IMR-90 (cell line): ENCODE data around the gene PCBP3. TPM values are rescaled to one million over a fixed set of nuclear protein-coding genes. Genes with fewer than 3 reads are reported as not detected.
"Not testable (repeated sequence)": the region's sequence is repeated elsewhere in the genome, so short reads cannot be mapped to it uniquely, and the experiment has no call there.

Experiments
- ATAC-seq: fragments of 200-7000 bp; cut with Tn5 transposase; 2 replicates; pipeline ENCODE4 v1.9.1; 2020; ENCODE audit warnings: low read depth, mild to moderate bottlenecking, moderate library complexity
- BruUV-seq: library from RNA; stranded (reverse); fragments of 400-500 nt; replicated peaks from 2 replicates; lab custom pipeline; 2021; lab: Mats Ljungman, UMichigan
- CTCF ChIA-PET: fragments of 300-600 bp; formaldehyde crosslinking; extraction: SDS; loops from one replicate; lab custom pipeline; 2021; ENCODE audit warnings: antibody characterized with exemption; lab: Yijun Ruan, JAX
- POLR2A ChIA-PET: fragments of 300-600 bp; sonication (Branson Sonifier 250); formaldehyde crosslinking; loops from one replicate; lab custom pipeline; 2022; ENCODE audit warnings: antibody characterized with exemption; ENCODE audit not compliant: unreplicated experiment; lab: Charles Lee
- DNase-seq: peaks from one replicate; pipeline ENCODE4 v3.0.0; 2013
- H2AFZ ChIP-seq: replicated peaks from 2 replicates; pipeline ENCODE3; 2013; ENCODE audit warnings: low read length, mild to moderate bottlenecking; ENCODE audit not compliant: poor library complexity
- H2AK5ac ChIP-seq: 2 replicates; pipeline ENCODE4 v1.6.1; 2013; ENCODE audit warnings: low read depth, low read length, inconsistent platforms
- H2AK9ac ChIP-seq: replicated peaks from 2 replicates; pipeline ENCODE3; 2013; ENCODE audit warnings: mild to moderate bottlenecking, low read depth, low read length, moderate library complexity; ENCODE audit not compliant: poor library complexity
- H2BK120ac ChIP-seq: 2 replicates; pipeline ENCODE4 v1.6.1; 2013; ENCODE audit warnings: low read depth, low read length, inconsistent platforms
- H2BK15ac ChIP-seq: 3 replicates; pipeline ENCODE4 v1.6.1; 2013; ENCODE audit warnings: low read depth, low read length, inconsistent platforms
- H2BK20ac ChIP-seq: 2 replicates; pipeline ENCODE4 v1.6.1; 2013; ENCODE audit warnings: low read depth, mild to moderate bottlenecking, inconsistent platforms, low read length, moderate library complexity
- H2BK5ac ChIP-seq: 2 replicates; pipeline ENCODE4 v1.6.1; 2013; ENCODE audit warnings: mild to moderate bottlenecking, low read depth, low read length, inconsistent platforms; ENCODE audit not compliant: poor library complexity, severe bottlenecking
- H3K14ac ChIP-seq: replicated peaks from 2 replicates; pipeline ENCODE4 v1.6.1; 2013; ENCODE audit warnings: low read depth, low read length, inconsistent platforms
- H3K18ac ChIP-seq: 2 replicates; pipeline ENCODE4 v1.6.1; 2013; ENCODE audit warnings: low read depth, low read length, control low read depth
- H3K23ac ChIP-seq: 2 replicates; pipeline ENCODE4 v1.6.1; 2013; ENCODE audit warnings: low read depth, low read length, inconsistent platforms
- H3K27ac ChIP-seq: 2 replicates; pipeline ENCODE4 v1.5.1; 2013; ENCODE audit warnings: mild to moderate bottlenecking, control low read depth, low read length; ENCODE audit not compliant: insufficient read depth
- H3K27me3 ChIP-seq: 2 replicates; pipeline ENCODE4 v1.6.1; 2013; ENCODE audit warnings: low read length; ENCODE audit not compliant: control insufficient read depth, insufficient read depth
- H3K36me3 ChIP-seq: 2 replicates; pipeline ENCODE4 v1.6.1; 2013; ENCODE audit warnings: low read length, mixed read lengths; ENCODE audit not compliant: control insufficient read depth, insufficient read depth
- H3K4ac ChIP-seq: 2 replicates; pipeline ENCODE4 v1.6.1; 2013; ENCODE audit warnings: low read depth, low read length, inconsistent platforms
- H3K4me1 ChIP-seq: 2 replicates; pipeline ENCODE4 v1.6.1; 2013; ENCODE audit warnings: low read length, mixed read lengths; ENCODE audit not compliant: control insufficient read depth, insufficient read depth
- H3K4me2 ChIP-seq: 2 replicates; pipeline ENCODE4 v1.6.1; 2013; ENCODE audit warnings: low read depth, mild to moderate bottlenecking, control low read depth, low read length, moderate library complexity
- H3K4me3 ChIP-seq: 2 replicates; pipeline ENCODE4 v1.5.1; 2013; ENCODE audit warnings: low read depth, mild to moderate bottlenecking, control low read depth, low read length, moderate library complexity; ENCODE audit not compliant: insufficient read depth
- H3K56ac ChIP-seq: 2 replicates; pipeline ENCODE4 v1.6.1; 2013; ENCODE audit warnings: low read length, inconsistent platforms; ENCODE audit not compliant: insufficient read depth; ENCODE audit errors: extremely low read depth
- H3K79me1 ChIP-seq, 2 experiments: 2 replicates each; pipeline ENCODE4 v1.6.1; 2013; ENCODE audit warnings: low read length in 2 of 2, inconsistent platforms in 1 of 2, low read depth in 1 of 2
- H3K9ac ChIP-seq: 2 replicates; pipeline ENCODE4 v1.6.1; 2013; ENCODE audit warnings: low read depth, low read length, control low read depth
- H3K9me1 ChIP-seq: 2 replicates; pipeline ENCODE4 v1.6.1; 2013; ENCODE audit warnings: low read length, inconsistent platforms; ENCODE audit not compliant: insufficient read depth
- H3K9me3 ChIP-seq: 2 replicates; pipeline ENCODE4 v1.6.1; 2013; ENCODE audit warnings: low read length; ENCODE audit not compliant: control insufficient read depth, insufficient read depth
- H4K20me1 ChIP-seq: 2 replicates; pipeline ENCODE4 v1.6.1; 2013; ENCODE audit warnings: low read length, inconsistent platforms; ENCODE audit not compliant: insufficient read depth
- H4K5ac ChIP-seq: 2 replicates; pipeline ENCODE4 v1.6.1; 2013; ENCODE audit warnings: mild to moderate bottlenecking, low read depth, low read length, control low read depth
- H4K8ac ChIP-seq, 2 experiments: 2 replicates each; pipeline ENCODE4 v1.6.1; 2013; ENCODE audit warnings: low read depth in 2 of 2, low read length in 2 of 2, control low read depth in 1 of 2, inconsistent platforms in 1 of 2
- H4K91ac ChIP-seq: 2 replicates; pipeline ENCODE4 v1.6.1; 2013; ENCODE audit warnings: low read depth, low read length, inconsistent platforms; ENCODE audit not compliant: insufficient read depth
- dilution Hi-C: fragments of 300-500 bp; cut with HindIII; formaldehyde crosslinking; loops from one replicate; pipeline ENCODE4 v1.14.3; 2018; ENCODE audit warnings: low sequenced_read_pairs; ENCODE audit not compliant: unreplicated experiment
- in situ Hi-C: fragments of 300-500 bp; cut with MboI; formaldehyde crosslinking; loops from 3 replicates; pipeline ENCODE4 v1.14.3; 2019; ENCODE audit warnings: low sequenced_read_pairs, inconsistent platforms, mixed read lengths
- intact Hi-C: fragments of 100-400 bp; cut with micrococcal nuclease; formaldehyde crosslinking; loops from 2 replicates; pipeline ENCODE4 v1.10.0; 2022
- polyA plus RNA-seq, 3 experiments: library from polyadenylated mRNA; depleted of rRNA; stranded (reverse); fragments of >200 nt; gene quantifications; 2 replicates each; pipeline ENCODE4 v1.2.3, GENCODE V29; 2012; ENCODE audit warnings: low replicate concordance in 1 of 3
- total RNA-seq: library from RNA; depleted of rRNA; stranded (reverse); fragments of >200 nt; gene quantifications from 2 replicates; pipeline ENCODE4 v1.2.3, GENCODE V29; 2012

Gene PCBP3
- total and polyA plus RNA-seq, 2 of the 4 experiments (the other 2 are of a cell fraction), result 2.9 to 3.9 TPM

DNA sequence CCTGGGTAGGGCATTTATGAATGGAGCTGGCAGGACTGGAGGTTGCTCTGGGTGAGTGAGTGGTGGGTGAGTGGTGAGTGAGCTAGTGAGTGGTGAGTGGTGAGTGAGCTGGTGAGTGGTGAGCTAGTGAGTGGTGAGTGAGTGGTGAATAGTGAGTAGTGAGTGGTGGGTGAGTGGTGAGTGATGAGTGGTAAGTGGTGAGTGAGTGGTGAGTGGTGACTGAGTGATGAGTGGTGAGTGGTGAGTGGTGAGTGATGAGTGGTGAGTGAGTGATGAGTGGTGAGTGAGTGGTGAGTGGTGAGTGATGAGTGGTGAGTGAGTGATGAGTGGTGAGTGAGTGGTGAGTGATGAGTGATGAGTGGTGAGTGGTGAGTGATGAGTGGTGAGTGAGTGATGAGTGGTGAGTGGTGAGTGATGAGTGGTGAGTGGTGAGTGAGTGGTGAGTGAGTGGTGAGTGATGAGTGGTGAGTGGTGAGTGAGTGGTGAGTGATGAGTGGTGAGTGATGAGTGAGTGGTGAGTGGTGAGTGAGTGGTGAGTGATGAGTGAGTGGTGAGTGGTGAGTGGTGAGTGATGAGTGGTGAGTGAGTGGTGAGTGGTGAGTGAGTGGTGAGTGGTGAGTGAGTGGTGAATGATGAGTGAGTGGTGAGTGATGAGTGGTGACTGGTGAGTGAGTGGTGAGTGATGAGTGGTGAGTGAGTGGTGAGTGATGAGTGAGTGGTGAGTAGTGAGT is 170.8 kb downstream of the PCBP3 start:
- H2BK120ac ChIP-seq, H3K14ac ChIP-seq, H2BK15ac ChIP-seq, DNase-seq, CTCF ChIA-PET, H3K79me1 ChIP-seq, H3K4ac ChIP-seq, H3K9me1 ChIP-seq, H3K4me1 ChIP-seq, POLR2A ChIA-PET, H4K8ac ChIP-seq, H2BK20ac ChIP-seq, H4K5ac ChIP-seq, H3K4me2 ChIP-seq, H3K9me3 ChIP-seq, intact Hi-C loops, in situ Hi-C loops, BruUV-seq, H3K27me3 ChIP-seq, H3K18ac ChIP-seq, H4K91ac ChIP-seq, H3K23ac ChIP-seq, H3K9ac ChIP-seq, H3K27ac ChIP-seq, H2AFZ ChIP-seq, ATAC-seq, H3K56ac ChIP-seq, H3K36me3 ChIP-seq, dilution Hi-C loops, H3K4me3 ChIP-seq, H2AK9ac ChIP-seq, H2BK5ac ChIP-seq: not testable (repeated sequence)
- H4K20me1 ChIP-seq, result peaks cover 11% of the 10 kb centered on the region; the same call in 1 of the 2 replicates
- peak overlapping the region; percentile 7; the same call in 1 of the 2 replicates for H2AK5ac ChIP-seq

GRCh38 chr21:45815781-45816180 is 172.3 kb downstream of the PCBP3 start:
- H3K18ac ChIP-seq, H2BK120ac ChIP-seq, H4K8ac ChIP-seq, H3K79me1 ChIP-seq, H3K27me3 ChIP-seq, H3K27ac ChIP-seq, H2AFZ ChIP-seq, H3K9ac ChIP-seq, H3K4ac ChIP-seq, H2AK9ac ChIP-seq, H4K91ac ChIP-seq, H3K4me3 ChIP-seq, H2BK5ac ChIP-seq, H3K56ac ChIP-seq, CTCF ChIA-PET, H3K4me2 ChIP-seq, ATAC-seq, H3K23ac ChIP-seq, H4K5ac ChIP-seq, BruUV-seq, H2BK15ac ChIP-seq, POLR2A ChIA-PET, DNase-seq, dilution Hi-C loops, H2BK20ac ChIP-seq, H3K36me3 ChIP-seq, H2AK5ac ChIP-seq, H3K9me3 ChIP-seq, H3K14ac ChIP-seq: not testable (repeated sequence)
- intact Hi-C loops (loop anchor here (5.0 kb wide), 1 partner anchor 173 kb away; the partner anchor contains the start of gene PCBP3), in situ Hi-C loops (loop anchor here (5.0 kb wide), 1 partner anchor 258 kb away; no protein-coding TSS in a partner anchor)
- Histone ChIP-seq H3K4me1 (peaks cover 15% of the 10 kb centered on the region), H4K20me1 (peaks cover 11% of the 10 kb centered on the region; the same call in 1 of the 2 replicates), H3K9me1 (peaks cover 11% of the 10 kb centered on the region)
